ENCODE data around the gene CDS1. TPM values are rescaled to one million over a fixed set of nuclear protein-coding genes. Genes with fewer than 3 reads are reported as not detected.
A peak's percentile ranks its signal among the peaks of the same experiment; 100 is the strongest.

The CDS1 gene
- total and polyA plus RNA-seq, 2 of the 8 experiments (the other 6 are each of a cell fraction or from before 2014, with no cell fraction given): 8.7 to 13.9 TPM

- CTCF ChIA-PET (ENCODE audit: partially characterized antibody): interaction anchor here (1.5 to 3.3 kb wide), 3 partner anchors 8 to 16 kb away, joined by 4 to 17 read pairs (median 4); no protein-coding TSS in a partner anchor
- Histone ChIP-seq H2BK15ac (ENCODE audit: low read length) (no peak overlapping the region), H3K27me3 (replicated peaks in 1 of 4; ENCODE audit: control insufficient read depth in 3 of 4, extremely low read depth in 1 of 4, insufficient read depth in 3 of 4, low read length in 3 of 4) (no peaks in the 10 kb centered on the region), H3K36me3 (ENCODE audit: control insufficient read depth in 2 of 4, insufficient read depth in 4 of 4, low read length in 3 of 4) (no peaks in the 10 kb centered on the region), H3K4me2 (ENCODE audit: insufficient read depth in 1 of 2, low read depth in 2 of 2, low read length in 2 of 2) (no peak overlapping the region), H3K56ac (replicated peaks; ENCODE audit: insufficient read length, low read depth, low read length) (no peak overlapping the region), H2BK5ac (ENCODE audit: low read depth, low read length) (peak overlapping the region; percentile 4; the same call in 1 of the 2 replicates), H2AK5ac (ENCODE audit: low read depth, low read length) (peak overlapping the region; percentile 70; the same call in 1 of the 2 replicates), H2BK20ac (ENCODE audit: low read length) (no peak overlapping the region), H3K79me1 (ENCODE audit: low read depth, low read length) (peaks cover 2% of the 10 kb centered on the region), H3K14ac (ENCODE audit: insufficient read length) (no peak overlapping the region), H2AFZ (ENCODE audit: low read length) (no peak overlapping the region), H3K9me3 (ENCODE audit: insufficient read depth in 2 of 2, low read depth in 1 of 2, low read length in 1 of 2) (0 out of 4 replicates have a peak, but pooled peaks cover 0 to 2% of the 10 kb centered on the region in 2 experiments), H3K23ac (ENCODE audit: insufficient read length) (no peak overlapping the region), H3K9ac (replicated peaks in 1 of 4; ENCODE audit: extremely low read depth in 1 of 4, low read depth in 3 of 4, low read length in 3 of 4) (no peak overlapping the region), H3K4me1 (replicated peaks in 1 of 4; ENCODE audit: control insufficient read depth in 3 of 4, insufficient read depth in 4 of 4, low read length in 3 of 4) (peaks cover 0 to 15% (median 5%) of the 10 kb centered on the region in 4 experiments; a peak in 4 of 7 replicates), H3K23me2 (ENCODE audit: low read depth, low read length) (no peaks in the 10 kb centered on the region), H3K18ac (ENCODE audit: extremely low read depth, low read length) (no peak overlapping the region), H3K79me2 (ENCODE audit: control insufficient read depth in 1 of 2, insufficient read depth in 2 of 2, low read length in 2 of 2) (peaks cover 0 to 82% of the 10 kb centered on the region in 2 experiments; a peak in 3 of 4 replicates), H4K5ac (ENCODE audit: insufficient read length, low read depth, low read length) (no peak overlapping the region), H2BK120ac (replicated peaks; ENCODE audit: low read depth, low read length) (peak overlapping the region; percentile 48), H3K4ac (replicated peaks; ENCODE audit: insufficient read length, low read depth, low read length) (no peak overlapping the region), H4K91ac (replicated peaks; ENCODE audit: insufficient read length, low read length) (peak overlapping the region; percentile 48), H3K27ac (ENCODE audit: low read depth, low read length) (no peak overlapping the region), H3K4me3 (ENCODE audit: extremely low read depth in 1 of 4, insufficient read depth in 2 of 4, low read depth in 3 of 4, low read length in 4 of 4) (no peak overlapping the region), H2BK12ac (ENCODE audit: low read depth, low read length) (no peak overlapping the region; the same call in 1 of the 2 replicates), H4K8ac (ENCODE audit: extremely low read depth, insufficient read depth, low read length) (no peak overlapping the region), H4K20me1 (replicated peaks in 1 of 2; ENCODE audit: control insufficient read depth in 1 of 2, insufficient read depth in 2 of 2, low read length in 2 of 2) (no peaks in the 10 kb centered on the region)
- TF ChIP-seq SP1 (IDR thresholded peaks at IDR 0.05; ENCODE audit: low read depth, low read length): no peak
- DNase-seq (ENCODE audit: low read depth in 1 of 2, low spot score in 2 of 2): no peak
- no peak for FAIRE-seq
- POLR2A ChIA-PET (ENCODE audit: partially characterized antibody): interaction anchor here (0.7 to 5.0 kb wide), 4 partner anchors 10 to 170 kb away, joined by 3 to 40 read pairs (median 5); partner anchors contain the start of gene CDS1
- WGBS, 2 experiments (ENCODE audit: extremely low coverage in 1 of 2, insufficient coverage in 1 of 2, insufficient read length in 1 of 2, insufficient replicate concordance in 2 of 2, low coverage in 1 of 2, low lambda C conversion rate in 2 of 2, missing lambda C conversion rate in 1 of 2): 86% methylated on average over 2 of the region's 2 CpGs; no CpG with 5 or more reads in 1 of the 2 experiments
Measured at GRCh38 chr4:84594724-84595123, 11.8 kb downstream of the CDS1 start.

Measured in H1 (cell line).